Right lobe of liver (tissue), 4 donors: Measurements from ENCODE around the gene TJP1.

Experiments used
- CTCF ChIP-seq, 4 donors: fragments of 200-600 bp in 3 of 4; fragments of 450-650 bp in 1 of 4; IDR thresholded peaks; one replicate each; pipeline versions ENCODE4 v1.5.1 to v1.8.0; 2016 to 2022; ENCODE audit warnings: antibody characterized with exemption in 4 of 4, mild to moderate bottlenecking in 2 of 4
- POLR2A ChIP-seq: fragments of 450-650 bp; IDR thresholded peaks from one replicate; pipeline ENCODE4 v1.6.1; 2017; ENCODE audit warnings: antibody characterized with exemption, mild to moderate bottlenecking
- donor health status: DM: no; HTN: no; CAD: no.
- donor health status: DM: no; HTN: no; CAD: no.
- donor health status: DM: no; HTN: yes; CAD: no.

- TF ChIP-seq CTCF (IDR thresholded peaks at IDR 0.05) (no peak), POLR2A (no peak)
Measured at GRCh38 chr15:29664406-29664805, 157.9 kb downstream of the TJP1 start.
